HCT116 (cell line): ENCODE results near the gene NFATC1. TPM values are rescaled to one million over a fixed set of nuclear protein-coding genes. Genes with fewer than 3 reads are reported as not detected.

ENCODE experiments used
- ATAC-seq: fragments of 200-7000 bp; cut with Tn5 transposase; 2 replicates; pipeline ENCODE4 v1.9.1; 2020; ENCODE audit warnings: mild to moderate bottlenecking, moderate library complexity
- BruUV-seq: library from RNA; stranded (reverse); fragments of 400-500 nt; replicated peaks from 2 replicates; lab custom pipeline; 2021; lab: Mats Ljungman, UMichigan
- CTCF ChIA-PET: fragments of 300-600 bp; sonication (Branson Sonifier 250); formaldehyde crosslinking; loops from one replicate; lab custom pipeline; 2021; ENCODE audit warnings: antibody characterized with exemption; lab: Charles Lee
- POLR2A ChIA-PET: fragments of 300-600, 350-600 bp; sonication (Branson Sonifier 250); formaldehyde crosslinking; loops from one replicate; lab custom pipeline; 2021; ENCODE audit warnings: antibody characterized with exemption; lab: Charles Lee
- RAD21 ChIA-PET, 2 experiments: fragments of 300-600 bp; sonication (Branson Sonifier 250); formaldehyde crosslinking; loops; one replicate each; lab custom pipeline; 2023; ENCODE audit warnings: low total read pairs in 2 of 2; ENCODE audit not compliant: uncharacterized antibody in 2 of 2, unreplicated experiment in 2 of 2, low non-redundant PET in 1 of 2; lab: Charles Lee
- DNase-seq: peaks from one replicate; pipeline ENCODE4 v3.0.0-alpha.2; 2010; ENCODE audit warnings: low read depth, low spot score
- H2AFZ ChIP-seq: fragments of 200-600 bp; shearing (Covaris generic), sonication (generic); 2 replicates; pipeline ENCODE4 v1.6.1; 2017; ENCODE audit warnings: low read depth, mixed run types, mixed read lengths, antibody characterized with exemption, low read length; ENCODE audit not compliant: poor library complexity, severe bottlenecking
- H3K27ac ChIP-seq: 2 replicates; pipeline ENCODE4 v1.5.1; 2012; ENCODE audit warnings: low read depth, low read length
- H3K27me3 ChIP-seq: fragments of 200-600 bp; sonication (generic); 2 replicates; pipeline ENCODE4 v1.6.1; 2016; ENCODE audit warnings: mixed run types, low read length, mixed read lengths; ENCODE audit not compliant: insufficient read depth
- H3K36me3 ChIP-seq, 2 experiments: fragments of 200-500 bp in 1 of 2; fragments of 200-600 bp in 1 of 2; sonication (Bioruptor generic) in 1 of 2; sonication (generic) in 1 of 2; 2 replicates each; pipeline versions ENCODE4 v1.5.1 to v1.6.1; 2014 to 2016; ENCODE audit warnings: low read length in 2 of 2, inconsistent platforms in 1 of 2, mixed read lengths in 1 of 2, mixed run types in 1 of 2; ENCODE audit not compliant: insufficient read depth in 2 of 2, control insufficient read depth in 1 of 2
- H3K4me1 ChIP-seq, 2 experiments: fragments of 200-600 bp in 1 of 2; sonication (generic) in 1 of 2; 2 replicates each; pipeline versions ENCODE4 v1.5.1 to v1.6.1; 2012 to 2017; ENCODE audit warnings: low read length in 2 of 2, inconsistent platforms in 1 of 2, mild to moderate bottlenecking in 1 of 2, mixed read lengths in 1 of 2, mixed run types in 1 of 2, moderate library complexity in 1 of 2; ENCODE audit not compliant: insufficient read depth in 2 of 2, control insufficient read depth in 1 of 2
- H3K4me2 ChIP-seq: fragments of 200-600 bp; sonication (generic); 2 replicates; pipeline ENCODE4 v1.6.1; 2017; ENCODE audit warnings: mixed run types, low read length, mixed read lengths
- H3K4me3 ChIP-seq, 2 experiments: fragments of 200-600 bp in 1 of 2; sonication (generic) in 1 of 2; replicated peaks in 1 of 2; 2 replicates each; pipeline ENCODE4 v1.5.1; 2011 to 2016; ENCODE audit warnings: low read length in 2 of 2, control low read depth in 1 of 2, low read depth in 1 of 2, mild to moderate bottlenecking in 1 of 2, mixed read lengths in 1 of 2, mixed run types in 1 of 2
- H3K79me2 ChIP-seq: fragments of 200-600 bp; sonication (generic); 2 replicates; pipeline ENCODE4 v1.6.1; 2017; ENCODE audit warnings: mild to moderate bottlenecking, mixed run types, low read length, moderate library complexity, mixed read lengths; ENCODE audit not compliant: insufficient read depth
- H3K9ac ChIP-seq: fragments of 200-600 bp; sonication (generic); 2 replicates; pipeline ENCODE4 v1.6.1; 2016; ENCODE audit warnings: low read length, mixed read lengths
- H3K9me2 ChIP-seq: fragments of 200-600 bp; sonication (generic), shearing (Covaris generic); 2 replicates; pipeline ENCODE4 v1.6.1; 2017; ENCODE audit warnings: mixed run types, mild to moderate bottlenecking, moderate library complexity; ENCODE audit not compliant: insufficient read depth
- H3K9me3 ChIP-seq, 2 experiments: fragments of 200-500 bp in 1 of 2; fragments of 200-600 bp in 1 of 2; sonication (Bioruptor generic) in 1 of 2; sonication (generic) in 1 of 2; 2 replicates each; pipeline ENCODE4 v1.6.1; 2014 to 2017; ENCODE audit warnings: low read length in 2 of 2, mixed read lengths in 2 of 2, inconsistent platforms in 1 of 2, low read depth in 1 of 2, mild to moderate bottlenecking in 1 of 2, mixed run types in 1 of 2, moderate library complexity in 1 of 2; ENCODE audit not compliant: control insufficient read depth in 1 of 2, insufficient read depth in 1 of 2
- H4K20me1 ChIP-seq: fragments of 200-600 bp; sonication (generic), shearing (Covaris generic); 2 replicates; pipeline ENCODE4 v1.6.1; 2017; ENCODE audit warnings: mixed run types, mild to moderate bottlenecking, moderate library complexity; ENCODE audit not compliant: insufficient read depth
- ATF3 ChIP-seq: IDR thresholded peaks from 2 replicates; pipeline ENCODE4 v1.6.1; 2012
- CBX3 ChIP-seq: IDR thresholded peaks from 2 replicates; pipeline ENCODE4 v1.6.1; 2012; ENCODE audit warnings: low read depth
- CEBPB ChIP-seq: IDR thresholded peaks from 2 replicates; pipeline ENCODE4 v1.6.1; 2012; ENCODE audit warnings: low read depth
- CTCF ChIP-seq, 3 experiments: fragments of 200-600 bp in 1 of 3; sonication (generic) in 1 of 3; IDR thresholded peaks in 2 of 3; conservative IDR thresholded peaks in 1 of 3; 2 replicates each; pipeline ENCODE4 v1.5.1; 2012 to 2017; ENCODE audit warnings: low read depth in 2 of 3, low read length in 2 of 3, antibody characterized with exemption in 1 of 3, borderline replicate concordance in 1 of 3, control low read depth in 1 of 3, mild to moderate bottlenecking in 1 of 3, mixed read lengths in 1 of 3, mixed run types in 1 of 3, moderate library complexity in 1 of 3; ENCODE audit not compliant: insufficient read depth in 1 of 3
- EGR1 ChIP-seq: IDR thresholded peaks from 2 replicates; pipeline ENCODE4 v1.6.1; 2012; ENCODE audit warnings: low read depth
- EZH2 ChIP-seq: fragments of 200-600 bp; sonication (generic); IDR thresholded peaks from 2 replicates; pipeline ENCODE4 v1.6.1; 2017; ENCODE audit warnings: antibody characterized with exemption, mixed run types
- EZH2phosphoT487 ChIP-seq: fragments of 200-600 bp; IDR thresholded peaks from 2 replicates; pipeline ENCODE4 v1.6.1; 2018; ENCODE audit warnings: antibody characterized with exemption, borderline replicate concordance
- JUND ChIP-seq: IDR thresholded peaks from 2 replicates; pipeline ENCODE4 v1.6.1; 2012
- POLR2A ChIP-seq: IDR thresholded peaks from 2 replicates; pipeline ENCODE4 v1.7.0; 2011; ENCODE audit warnings: borderline replicate concordance; ENCODE audit not compliant: insufficient read depth, insufficient read length; ENCODE audit errors: extremely low read depth
- POLR2AphosphoS5 ChIP-seq: IDR thresholded peaks from 2 replicates; pipeline ENCODE4 v1.6.1; 2011; ENCODE audit warnings: mild to moderate bottlenecking, low read depth, low read length, moderate library complexity
- RAD21 ChIP-seq: IDR thresholded peaks from 2 replicates; pipeline ENCODE4 v1.6.1; 2012; ENCODE audit warnings: low read depth, mild to moderate bottlenecking
- REST ChIP-seq: IDR thresholded peaks from 2 replicates; pipeline ENCODE4 v1.6.1; 2012; ENCODE audit warnings: low read depth
- SIN3A ChIP-seq: IDR thresholded peaks from 2 replicates; pipeline ENCODE4 v1.6.1; 2012; ENCODE audit warnings: low read depth
- SRF ChIP-seq: IDR thresholded peaks from 2 replicates; pipeline ENCODE4 v1.6.1; 2012; ENCODE audit warnings: low read depth
- YY1 ChIP-seq: IDR thresholded peaks from 2 replicates; pipeline ENCODE4 v1.6.1; 2011; ENCODE audit warnings: low read length, low read depth, moderate library complexity, mild to moderate bottlenecking; ENCODE audit not compliant: insufficient replicate concordance; ENCODE audit errors: extremely low read depth
- ZFX ChIP-seq: fragments of 450-650 bp; IDR thresholded peaks from 2 replicates; pipeline ENCODE4 v1.6.1; 2017
- ZNF274 ChIP-seq: fragments of 200-500 bp; sonication (Bioruptor generic); IDR thresholded peaks from 2 replicates; pipeline ENCODE4 v1.6.1; 2014; ENCODE audit warnings: mild to moderate bottlenecking, low read depth, low read length, inconsistent platforms
- intact Hi-C: fragments of 100-400 bp; cut with micrococcal nuclease; formaldehyde crosslinking; loops from 2 replicates; pipeline ENCODE4 v1.10.0; 2022
- total RNA-seq: library from RNA; stranded (reverse); gene quantifications from one replicate; pipeline ENCODE4 v1.2.1, GENCODE V29; 2021; ENCODE audit not compliant: unreplicated experiment

NFATC1 gene
- total RNA-seq, 1 experiment from 2014 or later: 20.8 TPM

- Histone ChIP-seq H3K27ac (no peak overlapping the region), H3K4me3 (no peak overlapping the region), H3K36me3 (no peaks in the 10 kb centered on the region), H3K79me2 (no peaks in the 10 kb centered on the region), H3K27me3 (no peaks in the 10 kb centered on the region), H3K4me1 (no peaks in the 10 kb centered on the region), H3K4me2 (no peak overlapping the region), H3K9me3 (no peaks in the 10 kb centered on the region), H4K20me1 (no peaks in the 10 kb centered on the region), H2AFZ (no peak overlapping the region), H3K9ac (no peak overlapping the region), H3K9me2 (no peaks in the 10 kb centered on the region)
- ATAC-seq (no peak), DNase-seq (no peak)
- no peak for TF ChIP-seq ATF3
- no peak for TF ChIP-seq POLR2A
- no peak for TF ChIP-seq JUND
- RAD21 ChIA-PET: no interaction called here
- BruUV-seq: no TSS peak
- CTCF ChIA-PET: no interaction called here
- intact Hi-C loops: no loop called here
- POLR2A ChIA-PET: no interaction called here
These were observed 71.4 kb downstream of the NFATC1 start for GRCh38 chr18:79467126-79467525.

- H3K9ac ChIP-seq: no peak overlapping the region
- H3K27me3 ChIP-seq: no peaks in the 10 kb centered on the region
- H3K9me3 ChIP-seq: no peaks in the 10 kb centered on the region
- H2AFZ ChIP-seq: no peak overlapping the region
- H3K4me2 ChIP-seq: no peak overlapping the region
- DNase-seq (no peak), ATAC-seq (no peak)
- CTCF ChIA-PET: no interaction called here
- no peaks in the 10 kb centered on the region for H3K4me1 ChIP-seq
- no TSS peak for BruUV-seq
- no peak overlapping the region for H3K4me3 ChIP-seq
- no peaks in the 10 kb centered on the region for H4K20me1 ChIP-seq
- RAD21 ChIA-PET: no interaction called here
- intact Hi-C loops: no loop called here
- H3K36me3 ChIP-seq: no peaks in the 10 kb centered on the region
- no peaks in the 10 kb centered on the region for H3K79me2 ChIP-seq
- POLR2A ChIA-PET: no interaction called here
- H3K27ac ChIP-seq: no peak overlapping the region
- H3K9me2 ChIP-seq: no peaks in the 10 kb centered on the region
- TF ChIP-seq RAD21 (no peak), SRF (no peak), CBX3 (no peak), YY1 (no peak), EGR1 (no peak), SIN3A (no peak), ZFX (no peak), CTCF (IDR thresholded peaks at IDR 0.05 in 2 of 3, conservative IDR thresholded peaks at IDR 0.05 in 1 of 3; ENCODE audit: borderline replicate concordance in 1 of 3, insufficient read depth in 1 of 3, low read depth in 2 of 3, low read length in 2 of 3) (no peak), EZH2 (no peak), POLR2AphosphoS5 (no peak), JUND (no peak), POLR2A (no peak), REST (no peak), CEBPB (no peak), EZH2phosphoT487 (no peak), ZNF274 (no peak)
These were observed 72.5 kb downstream of the NFATC1 start for GRCh38 chr18:79468119-79468789.
